ENCODE measurements around the gene MAGI2. TPM values are rescaled to one million over a fixed set of nuclear protein-coding genes. Genes with fewer than 3 reads are reported as not detected.

MAGI2 gene
- total and polyA plus RNA-seq, 2 donors (not counting 3 experiments of a cell fraction or from before 2014, with no cell fraction given), result 0.28 to 6.0 TPM

- no peaks in the 10 kb centered on the region for H3K79me2 ChIP-seq (ENCODE audit: control insufficient read depth, insufficient read depth, low read length)
- no peak overlapping the region for H2AFZ ChIP-seq (ENCODE audit: low read depth, low read length)
- ChIA-PET CTCF (interaction anchor here (1.0 to 1.4 kb wide), 2 partner anchors 9 to 16 kb away, joined by 3 to 5 read pairs; no protein-coding TSS in a partner anchor), POLR2A (no interaction called here)
- H3K4me1 ChIP-seq (ENCODE audit: control insufficient read depth, extremely low read depth, insufficient read depth, low read length), result no peaks in the 10 kb centered on the region
- intact Hi-C loops (cut with micrococcal nuclease) (no loop called here), dilution Hi-C loops (cut with MboI; ENCODE audit: extremely low pct_ligation_motif_present, low sequenced_read_pairs) (no loop called here)
- BruUV-seq (replicated peaks), result no TSS peak
- no peaks in the 10 kb centered on the region for H4K20me1 ChIP-seq (replicated peaks; ENCODE audit: control insufficient read depth, extremely low read depth, insufficient read depth, low read length)
- no peaks in the 10 kb centered on the region for H3K9me3 ChIP-seq (replicated peaks; ENCODE audit: control insufficient read depth, insufficient read depth, low read length)
- no peak overlapping the region for H3K27ac ChIP-seq (ENCODE audit: insufficient read depth, low read depth, low read length)
- H3K36me3 ChIP-seq (ENCODE audit: control insufficient read depth in 2 of 2, extremely low read depth in 1 of 2, insufficient read depth in 2 of 2, low read length in 2 of 2), result no peaks in the 10 kb centered on the region
- TF ChIP-seq EZH2 (IDR thresholded peaks at IDR 0.05; ENCODE audit: borderline replicate concordance, low read depth, low read length, severe bottlenecking), result no peak
- TF ChIP-seq GATA2 (IDR thresholded peaks at IDR 0.05; ENCODE audit: insufficient read depth, insufficient read length, low read depth, low read length), result no peak
- TF ChIP-seq CTCF (IDR thresholded peaks at IDR 0.05; ENCODE audit: extremely low read depth in 1 of 2, insufficient read depth in 1 of 2, low read depth in 1 of 2, low read length in 2 of 2), result no peak
- TF ChIP-seq POLR2AphosphoS5 (IDR thresholded peaks at IDR 0.05; ENCODE audit: insufficient read depth, low read depth, low read length), result no peak
- no peak for TF ChIP-seq MYC (IDR thresholded peaks at IDR 0.05; ENCODE audit: low read depth, low read length)
- H3K4me3 ChIP-seq (replicated peaks in 1 of 3; ENCODE audit: insufficient read depth in 1 of 3, low read depth in 1 of 3, low read length in 3 of 3), result no peak overlapping the region
- no peaks in the 10 kb centered on the region for H3K9me1 ChIP-seq (replicated peaks; ENCODE audit: control insufficient read depth, extremely low read depth, insufficient read depth, low read length)
- no peaks in the 10 kb centered on the region for H3K27me3 ChIP-seq (ENCODE audit: control insufficient read depth in 2 of 2, insufficient read depth in 2 of 2, low read length in 2 of 2)
- no peak overlapping the region for H3K4me2 ChIP-seq (ENCODE audit: insufficient read depth, low read length)
- DNase-seq (ENCODE audit: low read depth, low spot score), result no peak
- FAIRE-seq, result no peak
- H3K9ac ChIP-seq (replicated peaks; ENCODE audit: extremely low read depth, insufficient read depth, low read length), result no peak overlapping the region
These were observed 1152.1 kb downstream of the MAGI2 start for GRCh38 chr7:78301407-78301806.

GRCh38 chr7:78299088-78299487 is 1154.4 kb downstream of the MAGI2 start:
- DNase-seq (ENCODE audit: low read depth, low spot score) (no peak), FAIRE-seq (no peak)
- Histone ChIP-seq H3K4me2 (ENCODE audit: insufficient read depth, low read length) (no peak overlapping the region), H3K36me3 (ENCODE audit: control insufficient read depth in 2 of 2, extremely low read depth in 1 of 2, insufficient read depth in 2 of 2, low read length in 2 of 2) (no peaks in the 10 kb centered on the region), H3K27me3 (ENCODE audit: control insufficient read depth in 2 of 2, insufficient read depth in 2 of 2, low read length in 2 of 2) (no peaks in the 10 kb centered on the region), H3K4me1 (ENCODE audit: control insufficient read depth, extremely low read depth, insufficient read depth, low read length) (no peaks in the 10 kb centered on the region), H3K9me1 (replicated peaks; ENCODE audit: control insufficient read depth, extremely low read depth, insufficient read depth, low read length) (no peaks in the 10 kb centered on the region), H4K20me1 (replicated peaks; ENCODE audit: control insufficient read depth, extremely low read depth, insufficient read depth, low read length) (no peaks in the 10 kb centered on the region), H3K9ac (replicated peaks; ENCODE audit: extremely low read depth, insufficient read depth, low read length) (no peak overlapping the region), H3K27ac (ENCODE audit: insufficient read depth, low read depth, low read length) (no peak overlapping the region), H3K4me3 (replicated peaks in 1 of 3; ENCODE audit: insufficient read depth in 1 of 3, low read depth in 1 of 3, low read length in 3 of 3) (no peak overlapping the region), H2AFZ (ENCODE audit: low read depth, low read length) (no peak overlapping the region), H3K9me3 (replicated peaks; ENCODE audit: control insufficient read depth, insufficient read depth, low read length) (no peaks in the 10 kb centered on the region), H3K79me2 (ENCODE audit: control insufficient read depth, insufficient read depth, low read length) (no peaks in the 10 kb centered on the region)
- dilution Hi-C loops (cut with MboI; ENCODE audit: extremely low pct_ligation_motif_present, low sequenced_read_pairs) (no loop called here), intact Hi-C loops (cut with micrococcal nuclease) (no loop called here)
- ChIA-PET POLR2A (no interaction called here), CTCF (no interaction called here)
- no TSS peak for BruUV-seq (replicated peaks)
- TF ChIP-seq CTCF (IDR thresholded peaks at IDR 0.05; ENCODE audit: extremely low read depth in 1 of 2, insufficient read depth in 1 of 2, low read depth in 1 of 2, low read length in 2 of 2), result no peak
- no peak for TF ChIP-seq MYC (IDR thresholded peaks at IDR 0.05; ENCODE audit: low read depth, low read length)
- TF ChIP-seq JUN (IDR thresholded peaks at IDR 0.05; ENCODE audit: borderline replicate concordance, insufficient read depth, insufficient read length, low read depth), result no peak
- no peak for TF ChIP-seq MAX (IDR thresholded peaks at IDR 0.05; ENCODE audit: insufficient read depth, insufficient read length)
- TF ChIP-seq FOS (IDR thresholded peaks at IDR 0.05; ENCODE audit: borderline replicate concordance, insufficient read depth, low read length), result no peak
- no peak for TF ChIP-seq POLR2AphosphoS5 (IDR thresholded peaks at IDR 0.05; ENCODE audit: insufficient read depth, low read depth, low read length)
- TF ChIP-seq POLR2A (IDR thresholded peaks at IDR 0.05; ENCODE audit: low read depth, low read length), result no peak
- no peak for TF ChIP-seq GATA2 (IDR thresholded peaks at IDR 0.05; ENCODE audit: insufficient read depth, insufficient read length, low read depth, low read length)
- no peak for TF ChIP-seq EZH2 (IDR thresholded peaks at IDR 0.05; ENCODE audit: borderline replicate concordance, low read depth, low read length, severe bottlenecking)
